HG03025 (cell line): Measurements from ENCODE around the gene SIGLEC1.

Source experiments
- ATAC-seq: cut with Tn5 transposase; IDR thresholded peaks from one replicate; pipeline ENCODE4 v1.9.1; 2021; ENCODE audit warnings: mild to moderate bottlenecking, moderate library complexity; ENCODE audit not compliant: unreplicated experiment, low FRiP score

SIGLEC1 gene

DNA sequence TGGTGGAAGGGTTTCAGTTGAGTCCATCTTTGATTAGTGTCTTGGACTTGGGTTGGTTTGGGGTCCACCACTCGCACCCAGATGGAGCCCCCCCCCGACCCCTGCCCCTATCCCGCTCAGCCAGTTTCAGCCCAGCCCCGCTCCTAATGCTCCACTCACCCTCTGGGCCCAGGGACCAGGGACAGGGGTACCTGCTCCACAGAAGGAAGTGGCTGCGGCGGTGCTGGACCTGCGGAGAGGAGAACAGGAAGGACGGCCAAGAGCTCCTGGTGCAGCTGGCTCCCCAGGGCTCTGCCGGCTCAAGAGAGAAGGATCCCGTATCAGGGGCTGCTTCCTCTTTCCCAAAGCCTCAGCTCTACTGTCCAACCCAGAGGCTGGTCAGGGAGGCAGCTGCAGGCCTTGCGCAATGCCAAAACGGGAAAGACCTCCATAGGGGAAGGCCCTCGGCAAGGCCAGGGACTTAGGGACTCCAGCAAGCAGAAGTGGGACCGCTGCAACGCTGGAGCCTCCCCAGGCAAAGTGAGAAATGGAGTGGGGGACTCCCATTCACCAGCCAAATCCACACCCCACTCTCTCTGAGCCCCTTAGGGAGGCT is at the start of gene SIGLEC1:
TSS of gene SIGLEC1 (minus strand) at position 322 of the 595 bp plus-strand sequence. CDS start 5,472 bp downstream, outside the sequence.
- no peak for ATAC-seq

DNA sequence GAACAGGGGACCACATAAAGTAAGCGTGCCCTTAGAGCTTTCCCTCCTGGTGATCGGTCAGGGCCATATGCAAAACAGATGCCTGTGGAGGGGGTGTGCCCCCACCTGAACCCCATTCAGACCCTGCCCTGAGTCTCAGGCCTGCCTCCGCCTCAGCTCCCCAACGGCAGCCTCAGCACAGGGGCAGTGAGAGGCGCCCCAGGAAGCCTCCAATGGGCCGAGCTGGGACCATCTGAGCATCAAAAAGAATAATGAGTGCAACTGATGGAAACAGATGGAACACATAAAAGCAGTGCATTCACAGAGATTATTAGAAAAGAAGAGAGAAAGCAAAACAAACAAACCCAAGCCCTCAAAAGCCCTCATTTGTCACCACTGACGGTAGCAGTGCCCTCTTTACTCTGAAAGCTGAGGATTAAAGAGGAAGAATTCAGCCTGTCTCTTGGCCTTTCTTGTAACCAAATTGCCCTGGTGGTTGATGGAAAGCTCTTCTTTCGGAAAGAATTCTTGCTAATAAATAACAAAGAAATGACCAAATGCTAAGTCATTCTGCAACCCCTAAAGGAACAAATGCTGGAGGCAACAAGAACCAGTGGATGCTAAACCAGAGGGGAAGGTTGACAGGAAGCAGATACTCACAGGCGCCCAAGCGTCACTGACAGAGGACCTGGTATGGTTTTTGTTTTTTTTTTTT is 48.4 kb upstream of the SIGLEC1 start:
- ATAC-seq: no peak

DNA sequence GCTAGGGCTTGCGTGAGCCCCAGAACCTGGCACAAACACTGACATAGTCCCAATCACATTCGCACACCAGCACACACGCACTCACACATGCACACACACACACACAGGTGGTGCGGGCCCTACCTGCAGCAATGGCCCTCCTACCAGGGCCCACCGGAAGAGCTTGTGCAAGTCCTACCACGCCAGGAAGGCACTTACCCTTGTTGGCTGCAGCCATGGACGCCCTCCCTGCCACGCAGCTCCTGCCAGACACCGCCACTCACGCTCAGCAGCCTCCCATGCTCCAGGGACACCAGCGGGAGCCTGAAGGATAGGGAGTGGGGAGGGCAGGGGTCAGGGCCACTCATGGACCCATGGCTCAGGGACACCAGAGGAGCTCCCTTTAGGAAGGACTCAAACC is 47.5 kb upstream of the SIGLEC1 start:
- no peak for ATAC-seq

DNA sequence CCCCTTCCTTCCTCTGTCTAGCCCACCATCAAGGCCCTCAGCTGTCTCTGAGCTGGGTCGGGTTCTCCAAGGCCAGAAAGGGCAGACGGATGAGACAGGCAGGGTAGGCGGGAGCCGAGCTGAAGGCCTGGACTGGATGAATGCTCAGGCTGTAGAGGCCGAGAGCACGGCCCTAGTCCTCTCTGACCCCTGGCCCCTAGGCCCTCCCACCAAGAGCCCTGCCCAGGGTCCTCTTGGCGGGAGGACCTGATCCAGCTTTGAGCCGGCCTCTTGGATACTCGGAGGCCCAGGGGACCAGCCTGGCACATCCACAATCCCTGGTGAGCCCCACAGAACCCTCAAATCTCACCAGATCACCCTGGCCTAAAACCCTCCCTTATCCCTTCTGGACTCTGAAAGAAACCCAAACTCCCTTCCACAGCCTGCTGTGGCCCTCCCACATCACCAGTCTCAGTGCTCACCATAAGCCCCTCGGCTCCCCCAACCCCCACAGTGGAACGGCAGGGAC is 47.0 kb upstream of the SIGLEC1 start:
- ATAC-seq: no peak

DNA sequence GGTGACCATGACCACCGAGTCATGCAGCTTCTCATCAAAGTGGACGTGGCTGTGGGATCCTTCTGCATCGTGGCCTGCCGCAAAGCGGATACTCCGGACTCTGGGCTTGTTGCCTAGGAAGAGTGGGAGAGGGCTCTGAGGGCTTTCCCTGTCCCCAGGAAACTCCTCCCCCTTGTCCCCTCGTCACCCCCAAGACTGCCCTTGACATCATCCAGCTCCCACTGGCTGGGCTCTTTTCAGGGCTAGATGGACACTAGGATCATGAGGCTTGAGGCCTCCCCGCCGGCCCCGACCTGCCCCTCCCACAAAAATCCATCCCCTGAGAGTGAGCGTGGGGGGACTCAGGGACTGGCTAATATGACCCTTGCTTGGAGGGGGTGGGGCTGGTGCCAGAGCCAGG is 46.2 kb upstream of the SIGLEC1 start:
- no peak for ATAC-seq

DNA sequence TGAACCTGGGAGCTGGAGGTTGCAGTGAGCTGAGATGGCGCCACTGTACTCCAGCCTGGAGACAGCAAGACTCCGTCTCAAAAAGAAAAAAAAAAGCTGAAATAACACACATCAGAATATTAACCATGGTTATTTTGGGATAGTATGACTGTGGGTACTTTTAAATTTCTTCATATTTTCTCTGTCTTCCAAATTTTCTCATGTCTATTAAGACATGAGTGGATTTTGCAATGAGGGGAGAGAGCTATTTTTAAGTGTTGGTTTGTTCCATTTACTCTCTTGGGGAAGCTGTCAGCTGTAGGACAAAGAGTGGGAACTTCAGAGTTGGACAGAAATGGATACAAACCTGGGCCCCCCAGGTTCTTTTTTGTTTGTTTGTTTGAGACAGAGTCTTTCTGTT is 44.9 kb upstream of the SIGLEC1 start:
- no peak for ATAC-seq

DNA sequence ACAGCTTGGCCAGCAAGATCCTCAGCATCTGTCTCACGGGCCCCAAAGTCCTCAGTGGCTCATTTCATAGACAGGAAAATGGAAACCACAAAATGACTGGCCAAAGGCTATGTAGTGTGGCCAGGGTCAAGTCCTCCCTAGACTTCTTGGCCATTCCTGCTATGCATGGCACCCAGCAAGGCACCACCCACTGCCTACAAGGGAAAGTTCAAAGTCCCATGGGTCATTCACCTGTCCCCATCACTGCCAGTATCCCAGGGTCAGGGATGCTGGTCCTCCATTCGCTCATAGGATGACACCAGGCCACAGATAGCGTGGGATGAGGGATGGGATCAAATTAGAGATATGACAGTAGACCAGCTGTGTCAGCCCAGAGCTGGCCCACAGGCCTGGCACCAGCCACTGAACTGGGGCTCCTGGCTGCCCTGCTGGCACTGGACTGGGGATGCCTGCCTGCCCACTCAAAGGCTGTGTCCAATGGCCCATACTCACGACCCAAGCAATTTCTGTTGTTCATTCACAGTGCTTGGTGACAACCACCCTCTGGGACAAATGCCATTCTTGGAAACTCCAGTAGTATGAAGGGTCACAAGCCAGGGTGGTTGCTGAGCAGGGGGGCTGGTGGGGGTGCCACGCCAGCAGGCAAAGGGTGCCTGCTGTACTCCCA is 43.5 kb upstream of the SIGLEC1 start:
- ATAC-seq: no peak

DNA sequence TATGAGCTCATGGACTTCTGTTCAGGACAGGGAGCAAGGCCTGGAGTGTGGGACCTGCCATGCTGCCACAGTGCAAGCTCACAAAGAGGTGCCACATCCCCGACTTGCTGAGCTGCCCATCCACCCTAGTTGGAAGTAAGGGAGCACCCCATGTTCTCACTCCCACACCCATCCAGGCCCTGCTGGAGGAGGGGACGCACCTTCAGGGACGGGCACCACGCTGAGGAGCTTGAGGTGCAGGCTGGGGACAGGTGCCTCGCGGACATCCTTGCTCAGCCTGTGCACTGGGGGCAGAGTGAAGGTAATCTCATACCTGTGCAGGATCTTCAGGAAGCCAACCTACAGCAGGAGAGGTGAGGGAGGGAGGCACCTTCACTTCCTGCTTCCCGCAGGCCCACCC is 42.9 kb upstream of the SIGLEC1 start:
- no peak for ATAC-seq

DNA sequence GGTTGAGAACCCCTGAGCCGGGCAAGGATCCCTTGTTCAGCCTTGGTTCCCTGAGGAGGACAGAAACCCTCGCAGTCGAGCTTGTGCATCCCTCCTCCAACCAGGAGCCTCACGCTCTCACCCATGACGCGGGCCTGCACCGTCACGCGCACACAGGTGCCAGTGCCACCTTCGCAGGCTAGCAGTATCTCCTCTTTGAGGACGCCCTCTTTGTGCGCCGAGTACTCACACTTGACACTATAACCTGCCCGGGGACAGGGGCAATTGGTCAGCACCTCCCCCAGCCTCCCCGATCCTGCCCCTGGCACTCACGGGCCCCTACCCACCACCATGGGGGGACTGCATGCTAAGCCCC is 41.9 kb upstream of the SIGLEC1 start:
- no peak for ATAC-seq

DNA sequence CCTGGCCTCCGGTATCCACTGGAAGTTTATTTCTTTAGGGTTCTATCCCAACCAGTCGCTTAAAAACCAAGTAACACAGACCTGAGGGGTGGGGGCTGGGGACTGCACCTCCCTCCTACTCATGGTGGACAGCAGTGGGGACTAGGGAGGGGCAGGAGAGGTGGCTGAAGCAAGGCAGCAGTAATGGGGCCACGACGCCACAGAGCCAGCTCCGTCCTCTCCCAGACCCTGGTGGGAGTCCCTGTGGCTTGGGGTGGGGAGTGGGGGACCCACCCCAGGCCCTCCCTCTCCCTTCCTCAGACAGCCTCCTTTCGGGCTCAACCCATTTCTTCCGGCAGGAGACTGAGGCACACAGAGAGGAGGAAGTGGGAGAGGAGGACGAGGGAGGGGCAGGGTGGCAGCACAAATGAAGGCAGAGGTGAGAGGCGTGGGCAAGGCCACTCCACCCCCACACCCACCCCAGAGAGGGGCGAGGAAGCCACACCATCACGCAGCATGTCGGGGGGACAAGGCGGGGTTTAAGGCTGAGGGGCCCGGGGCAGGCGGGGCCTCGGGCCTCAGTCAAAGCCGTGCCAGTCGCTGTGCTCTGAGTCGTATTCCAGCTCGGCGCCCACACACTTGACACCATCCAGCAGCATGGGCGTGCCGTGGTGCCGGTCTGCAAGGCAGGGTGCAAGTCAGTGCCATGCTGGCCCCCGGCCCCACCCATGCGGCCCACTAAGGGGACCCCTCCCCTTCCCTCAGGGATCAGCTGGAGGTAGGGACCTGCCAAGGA is 41.3 kb upstream of the SIGLEC1 start:
- no peak for ATAC-seq

DNA sequence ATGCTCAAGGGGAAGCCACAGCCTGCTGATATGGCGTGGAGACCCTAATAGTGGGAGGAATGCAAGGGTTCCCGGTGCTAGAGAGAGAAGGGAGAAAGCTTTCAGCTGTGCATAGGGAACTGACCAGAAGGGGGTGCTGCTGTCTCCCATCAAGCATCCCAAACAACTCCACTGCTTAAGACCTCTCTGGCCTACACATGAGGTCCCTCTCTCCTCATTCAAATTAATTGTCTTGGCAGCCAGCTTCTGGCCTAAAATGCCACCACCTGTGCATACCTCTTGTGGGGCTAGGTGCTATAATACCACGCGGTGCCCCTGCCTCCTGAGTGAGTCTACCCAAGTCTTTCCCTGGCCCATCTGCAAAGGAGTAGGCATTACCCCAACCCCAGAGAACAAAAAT is 40.7 kb upstream of the SIGLEC1 start:
- ATAC-seq: no peak

DNA sequence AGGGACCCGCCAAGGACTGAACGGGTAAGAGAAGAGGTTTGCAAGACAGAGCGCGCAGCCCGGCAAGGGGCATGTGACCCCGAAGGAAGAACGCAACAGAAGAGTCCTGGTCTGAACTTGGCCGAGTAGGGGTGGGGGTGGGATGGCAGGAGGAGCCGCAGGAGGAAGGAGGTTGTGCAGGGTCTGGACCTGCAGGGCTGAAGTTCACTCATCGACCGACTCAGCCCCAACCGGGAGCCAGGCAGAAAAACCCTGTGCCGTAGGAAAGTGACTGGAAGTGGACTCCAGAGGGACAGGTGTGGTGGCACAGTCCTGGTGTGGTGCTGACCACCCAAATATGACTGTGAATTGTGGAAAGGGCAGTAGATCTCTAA is 40.0 kb upstream of the SIGLEC1 start:
- no peak for ATAC-seq

DNA sequence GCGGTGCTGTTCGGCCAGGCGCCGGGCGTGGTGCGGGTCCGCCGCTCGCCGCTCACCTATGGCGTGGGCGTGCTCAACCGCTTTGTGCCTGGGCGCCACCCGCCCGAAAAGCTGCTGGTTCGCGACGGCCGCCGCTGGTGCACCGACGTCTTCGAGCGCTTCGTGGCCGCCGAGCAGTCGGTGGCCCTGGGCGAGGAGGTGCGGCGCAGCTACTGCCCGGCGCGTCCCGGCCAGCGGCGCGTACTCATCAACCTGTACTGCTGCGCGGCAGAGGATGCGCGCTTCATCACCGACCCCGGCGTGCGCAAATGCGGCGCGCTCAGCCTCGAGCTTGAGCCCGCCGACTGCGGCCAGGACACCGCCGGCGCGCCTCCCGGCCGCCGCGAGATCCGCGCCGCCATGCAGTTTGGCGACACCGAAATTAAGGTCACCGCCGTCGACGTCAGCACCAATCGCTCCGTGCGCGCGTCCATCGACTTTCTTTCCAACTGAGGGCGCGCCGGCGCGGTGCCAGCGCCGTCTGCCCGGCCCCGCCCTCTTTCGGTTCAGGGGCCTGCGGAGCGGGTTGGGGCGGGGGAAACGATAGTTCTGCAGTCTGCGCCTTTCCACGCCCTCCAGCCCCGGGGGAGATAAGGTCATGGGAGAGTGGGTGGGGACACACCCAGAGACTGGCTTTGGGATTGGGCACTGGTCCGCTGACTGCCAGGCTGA is 39.4 kb upstream of the SIGLEC1 start:
- ATAC-seq: no peak

DNA sequence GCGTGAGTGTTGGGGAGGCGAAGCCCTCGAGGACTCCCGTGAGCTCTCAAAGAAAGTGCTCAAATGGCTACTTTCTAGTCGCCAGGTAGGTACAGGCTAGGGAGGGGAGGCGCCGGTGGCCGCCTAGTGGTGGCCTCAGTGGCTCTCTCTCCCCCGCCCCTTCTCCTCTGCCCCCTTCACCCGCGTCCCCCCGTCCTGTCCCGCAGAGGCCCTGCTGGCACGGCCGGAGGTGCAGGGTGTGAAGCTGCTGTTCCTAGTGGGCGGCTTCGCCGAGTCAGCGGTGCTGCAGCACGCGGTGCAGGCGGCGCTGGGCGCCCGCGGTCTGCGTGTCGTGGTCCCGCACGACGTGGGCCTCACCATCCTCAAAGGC is 38.9 kb upstream of the SIGLEC1 start:
- no peak for ATAC-seq

DNA sequence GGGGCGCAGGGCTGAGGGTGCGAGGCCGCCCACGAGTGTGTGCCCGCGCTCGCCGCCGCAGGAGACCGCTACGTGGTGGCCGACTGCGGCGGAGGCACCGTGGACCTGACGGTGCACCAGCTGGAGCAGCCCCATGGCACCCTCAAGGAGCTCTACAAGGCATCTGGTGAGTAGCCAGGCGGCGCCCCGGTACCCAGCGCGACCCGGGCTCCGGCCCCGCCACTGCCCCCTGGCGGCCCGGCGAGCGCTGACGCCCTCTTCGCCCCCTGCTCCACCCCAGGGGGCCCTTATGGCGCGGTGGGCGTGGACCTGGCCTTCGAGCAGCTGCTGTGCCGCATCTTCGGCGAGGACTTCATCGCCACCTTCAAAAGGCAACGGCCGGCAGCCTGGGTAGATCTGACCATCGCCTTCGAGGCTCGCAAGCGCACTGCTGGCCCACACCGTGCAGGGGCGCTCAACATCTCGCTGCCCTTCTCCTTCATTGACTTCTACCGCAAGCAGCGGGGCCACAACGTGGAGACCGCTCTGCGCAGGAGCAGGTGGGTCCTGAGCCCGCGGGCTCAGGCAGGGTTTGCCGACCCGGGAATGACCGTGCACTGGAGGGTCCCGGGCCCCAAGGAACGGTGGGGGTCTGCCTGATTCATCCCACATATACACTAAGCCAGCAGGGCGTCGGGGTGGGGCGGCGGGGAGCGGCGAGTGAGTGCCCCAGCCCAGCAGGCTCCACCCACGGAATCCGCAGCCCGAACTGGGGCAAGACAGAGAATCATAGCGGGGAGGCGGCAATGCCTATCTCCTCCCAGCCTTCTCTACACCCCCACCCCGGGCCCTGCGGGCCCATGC is 37.5 kb upstream of the SIGLEC1 start:
- no peak for ATAC-seq

DNA sequence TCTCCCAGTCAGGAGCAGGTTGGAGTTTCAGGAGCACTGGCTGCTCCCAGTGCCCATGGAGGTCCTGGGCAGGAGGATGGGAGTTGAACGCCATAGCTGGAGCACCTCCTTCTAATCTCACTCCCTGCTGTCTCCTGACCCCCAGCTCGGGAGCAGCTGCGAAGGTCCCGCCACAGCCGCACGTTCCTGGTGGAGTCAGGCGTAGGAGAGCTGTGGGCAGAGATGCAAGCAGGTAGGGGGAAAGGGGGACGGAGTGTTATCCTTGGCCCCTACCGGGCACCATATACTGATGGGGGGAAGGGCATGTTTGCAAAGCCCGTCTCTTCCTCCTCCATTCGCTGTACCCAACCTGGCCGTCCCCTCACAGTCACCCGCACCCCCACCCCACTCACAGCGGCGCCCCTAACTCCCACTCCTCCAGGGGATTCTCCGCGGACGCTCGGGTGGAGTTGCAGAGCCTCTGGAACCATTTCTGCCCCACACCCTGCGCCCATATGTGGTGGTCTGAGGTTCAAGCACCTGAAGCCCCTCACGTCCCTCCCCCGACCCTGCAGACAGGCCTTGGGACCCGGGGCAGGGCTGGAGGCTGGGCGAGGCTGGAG is 36.8 kb upstream of the SIGLEC1 start:
- ATAC-seq: no peak

DNA sequence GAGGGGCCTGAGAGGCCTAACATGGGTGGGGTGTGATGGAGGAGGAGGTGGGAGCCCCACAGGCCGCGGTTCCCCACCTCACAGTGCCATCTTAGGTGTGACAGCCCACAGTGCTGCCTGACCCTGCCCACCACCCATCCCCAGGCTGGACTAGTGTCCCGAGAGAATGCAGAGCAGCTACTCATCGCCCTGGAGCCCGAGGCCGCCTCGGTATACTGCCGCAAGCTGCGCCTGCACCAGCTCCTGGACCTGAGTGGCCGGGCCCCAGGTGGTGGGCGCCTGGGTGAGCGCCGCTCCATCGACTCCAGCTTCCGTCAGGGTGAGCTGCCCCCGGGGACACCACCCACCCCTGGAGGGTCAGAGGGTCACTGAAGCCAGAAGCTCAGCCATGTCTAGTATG is 35.7 kb upstream of the SIGLEC1 start:
- no peak for ATAC-seq

DNA sequence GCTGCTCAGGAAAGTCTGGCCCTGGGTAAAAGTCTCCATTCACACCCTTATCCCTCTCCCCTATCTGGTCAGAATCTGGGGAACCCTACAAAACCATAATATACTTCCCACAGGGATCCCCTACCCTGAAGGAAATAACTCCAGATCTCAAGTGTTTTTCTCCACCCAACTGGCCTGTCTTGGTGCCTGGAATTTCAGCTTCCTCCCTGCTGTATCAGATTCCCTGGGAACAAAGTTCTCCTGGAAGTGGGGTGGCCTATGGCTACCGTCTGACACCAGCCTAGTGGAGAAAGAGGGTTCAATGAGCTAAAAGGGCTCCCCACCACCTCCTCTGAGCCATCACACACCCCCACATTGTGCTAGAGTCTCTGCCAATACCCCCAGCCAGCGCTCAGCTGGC is 35.1 kb upstream of the SIGLEC1 start:
- no peak for ATAC-seq

DNA sequence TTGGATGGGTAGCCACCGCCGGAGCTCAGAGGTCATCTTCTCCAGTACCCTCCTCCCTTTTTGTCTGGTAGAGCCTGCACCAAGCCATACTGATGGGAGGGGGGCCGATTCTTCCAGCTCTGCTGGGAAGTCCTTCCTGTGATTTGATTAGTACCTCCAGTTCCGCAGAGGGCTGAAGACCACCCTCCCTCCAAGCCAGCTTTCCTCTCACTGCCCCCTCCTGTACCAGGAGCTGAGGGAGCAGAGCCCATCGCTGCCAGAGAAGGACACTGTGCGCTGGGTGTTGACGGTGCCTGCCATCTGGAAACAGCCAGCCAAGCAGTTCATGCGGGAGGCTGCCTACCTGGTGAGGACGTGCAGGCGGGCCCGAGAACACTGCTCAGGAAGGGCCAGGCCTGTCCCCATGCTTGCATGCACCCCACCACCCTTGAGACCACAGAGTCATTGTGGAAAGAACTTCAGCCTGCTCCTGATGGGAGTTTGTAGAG is 33.3 kb upstream of the SIGLEC1 start:
- ATAC-seq: no peak
